CD14-positive monocyte (primary cell): ENCODE data around the gene ARL3. TPM values are rescaled to one million over a fixed set of nuclear protein-coding genes. Genes with fewer than 3 reads are reported as not detected.

Experiments used
- DNase-seq, 3 donors: peaks; one replicate each; pipeline ENCODE4 v3.0.0-alpha.2; 2011 to 2022
- H2AFZ ChIP-seq: 2 replicates; pipeline ENCODE4 v1.6.0; 2012; ENCODE audit warnings: mild to moderate bottlenecking, low read depth, low read length, inconsistent platforms; ENCODE audit not compliant: insufficient read depth, poor library complexity, severe bottlenecking
- H3K27ac ChIP-seq, 2 donors: 1 replicate in 1 of 2; 2 replicates in 1 of 2; pipeline ENCODE4 v1.5.1; 2012 to 2013; ENCODE audit warnings: low read length in 2 of 2, control low read depth in 1 of 2, inconsistent platforms in 1 of 2, low read depth in 1 of 2, mild to moderate bottlenecking in 1 of 2
- H3K27me3 ChIP-seq, 2 donors: one replicate each; pipeline versions ENCODE4 v1.6.0 to v1.6.1; 2011 to 2013; ENCODE audit warnings: low read length in 2 of 2; ENCODE audit not compliant: control insufficient read depth in 2 of 2, insufficient read depth in 2 of 2
- H3K36me3 ChIP-seq, 2 donors: replicated peaks in 1 of 2; 1 replicate in 1 of 2; 2 replicates in 1 of 2; pipeline versions ENCODE4 v1.5.1 to v1.6.1; 2012 to 2013; ENCODE audit warnings: low read length in 2 of 2, control low read depth in 1 of 2, inconsistent platforms in 1 of 2, mild to moderate bottlenecking in 1 of 2; ENCODE audit not compliant: insufficient read depth in 2 of 2, control insufficient read depth in 1 of 2
- H3K4me1 ChIP-seq, 2 donors: 1 replicate in 1 of 2; 2 replicates in 1 of 2; pipeline versions ENCODE4 v1.5.1 to v1.6.1; 2012 to 2013; ENCODE audit warnings: low read length in 2 of 2, control low read depth in 1 of 2, inconsistent platforms in 1 of 2, mild to moderate bottlenecking in 1 of 2, moderate library complexity in 1 of 2; ENCODE audit not compliant: insufficient read depth in 2 of 2, control insufficient read depth in 1 of 2
- H3K4me2 ChIP-seq: replicated peaks from 2 replicates; pipeline ENCODE3; 2012; ENCODE audit warnings: low read length, moderate library complexity, mild to moderate bottlenecking; ENCODE audit not compliant: poor library complexity, severe bottlenecking; ENCODE audit errors: extremely low read depth
- H3K4me3 ChIP-seq, 3 experiments: fragments of 200-600 bp in 1 of 3; sonication (generic) in 1 of 3; replicated peaks in 1 of 3; 1 replicate in 2 of 3; 2 replicates in 1 of 3; pipeline ENCODE4 v1.5.1; 2011 to 2013; ENCODE audit warnings: low read length in 3 of 3, mild to moderate bottlenecking in 3 of 3, control low read depth in 2 of 3, low read depth in 2 of 3, inconsistent platforms in 1 of 3, moderate library complexity in 1 of 3
- H3K79me2 ChIP-seq: 2 replicates; pipeline ENCODE4 v1.6.0; 2012; ENCODE audit warnings: mild to moderate bottlenecking, control low read depth, inconsistent platforms, low read length, moderate library complexity; ENCODE audit not compliant: insufficient read depth
- H3K9ac ChIP-seq: 2 replicates; pipeline ENCODE4 v1.6.0; 2017; ENCODE audit warnings: low read length, mild to moderate bottlenecking; ENCODE audit not compliant: insufficient read depth, poor library complexity, severe bottlenecking
- H3K9me3 ChIP-seq, 2 donors: replicated peaks in 1 of 2; 1 replicate in 1 of 2; 2 replicates in 1 of 2; pipeline versions ENCODE4 v1.5.1 to v1.6.1; 2012 to 2013; ENCODE audit warnings: low read length in 2 of 2, control low read depth in 1 of 2; ENCODE audit not compliant: control insufficient read depth in 1 of 2, insufficient read depth in 1 of 2
- H4K20me1 ChIP-seq: 2 replicates; pipeline ENCODE4 v1.6.0; 2012; ENCODE audit warnings: mild to moderate bottlenecking, low read length, control low read depth, moderate library complexity; ENCODE audit not compliant: insufficient read depth
- H3K27ac Mint-ChIP-seq, 7 donors: one replicate each; pipeline ENCODE4 v1.8.0; 2020; ENCODE audit warnings: mild to moderate bottlenecking in 7 of 7, mixed read lengths in 7 of 7, moderate library complexity in 6 of 7, inconsistent platforms in 2 of 7
- H3K27me3 Mint-ChIP-seq, 3 donors: one replicate each; pipeline ENCODE4 v1.8.0; 2021 to 2022; ENCODE audit warnings: low read depth in 3 of 3, mild to moderate bottlenecking in 3 of 3, mixed read lengths in 3 of 3, moderate library complexity in 3 of 3, inconsistent platforms in 1 of 3
- H3K36me3 Mint-ChIP-seq, 2 donors: one replicate each; pipeline ENCODE4 v1.8.0; 2020; ENCODE audit warnings: mixed read lengths in 2 of 2, inconsistent platforms in 1 of 2, mild to moderate bottlenecking in 1 of 2
- H3K4me1 Mint-ChIP-seq: one replicate; pipeline ENCODE4 v1.8.0; 2020; ENCODE audit warnings: mild to moderate bottlenecking, mixed read lengths
- H3K4me3 Mint-ChIP-seq, 2 donors: one replicate each; pipeline ENCODE4 v1.8.0; 2020; ENCODE audit warnings: mild to moderate bottlenecking in 2 of 2, mixed read lengths in 2 of 2, moderate library complexity in 1 of 2
- H3K9me3 Mint-ChIP-seq, 7 donors: one replicate each; pipeline ENCODE4 v1.8.0; 2020 to 2022; ENCODE audit warnings: mixed read lengths in 7 of 7, mild to moderate bottlenecking in 6 of 7, moderate library complexity in 6 of 7, inconsistent platforms in 2 of 7
- CTCF ChIP-seq: fragments of 200-600 bp; IDR thresholded peaks from one replicate; pipeline ENCODE4 v1.8.0; 2022; ENCODE audit warnings: antibody characterized with exemption, mild to moderate bottlenecking
- WGBS: methylation state at CpG from one replicate; pipeline ENCODE4 v1.1.5; 2013; ENCODE audit warnings: missing lambda C conversion rate; ENCODE audit not compliant: insufficient coverage; 5-methylcytosine and 5-hydroxymethylcytosine counted together
- intact Hi-C, 2 donors: fragments of 100-400 bp; cut with micrococcal nuclease; formaldehyde crosslinking; loops; one replicate each; pipeline versions ENCODE4 v1.15.0 to v1.15.1; 2023
- polyA plus RNA-seq, 3 donors: library from polyadenylated mRNA; depleted of rRNA in 1 of 3; unstranded in 2 of 3; stranded (reverse) in 1 of 3; fragments of 300-500 nt in 2 of 3; fragments of >200 nt in 1 of 3; fragmentation: Illumina TruSeq in 2 of 3; gene quantifications; 1 replicate in 2 of 3; 2 replicates in 1 of 3; pipeline ENCODE4 v1.2.3, GENCODE V29; 2012 to 2021

ARL3 gene
- polyA plus RNA-seq, 3 donors: 2.8 to 6.3 (median 6.0) TPM

GRCh38 chr10:102758240-102758932 is 44.2 kb upstream of the ARL3 start:
- intact Hi-C loops: loop anchor here in 1 of 2 donors (10.0 kb wide), 1 partner anchor 46 kb away; no protein-coding TSS in a partner anchor
- H3K4me3 Mint-ChIP-seq: no peak overlapping the region

GRCh38 chr10:102757323-102757722 is 43.1 kb upstream of the ARL3 start:
- Mint-ChIP-seq H3K9me3 (peaks cover 0 to 4% (median 0%) of the 10 kb centered on the region in 7 donors), H3K36me3 (peaks cover 28 to 55% of the 10 kb centered on the region in 2 donors), H3K27ac (peak overlapping the region in 4 of 7 donors; percentile 56 to 90 (median 74)), H3K4me3 (no peak overlapping the region), H3K27me3 (peaks cover 0 to 2% (median 0%) of the 10 kb centered on the region in 3 donors), H3K4me1 (peaks cover 27% of the 10 kb centered on the region)
- intact Hi-C loops: loop anchor here in 1 of 2 donors (10.0 kb wide), 1 partner anchor 47 kb away; no protein-coding TSS in a partner anchor
- Histone ChIP-seq H3K27ac (no peak overlapping the region), H2AFZ (no peak overlapping the region), H3K4me1 (peaks cover 10 to 15% of the 10 kb centered on the region in 2 donors), H4K20me1 (peaks cover 74% of the 10 kb centered on the region), H3K4me2 (no peak overlapping the region), H3K79me2 (peaks cover 88% of the 10 kb centered on the region), H3K4me3 (no peak overlapping the region), H3K36me3 (peaks cover 2 to 22% of the 10 kb centered on the region in 2 donors), H3K9ac (no peak overlapping the region), H3K9me3 (no peaks in the 10 kb centered on the region), H3K27me3 (no peaks in the 10 kb centered on the region)
- no peak for DNase-seq
- no peak for TF ChIP-seq CTCF
- 96% methylated on average over 4 of the region's 6 CpGs for WGBS

More at GRCh38 chr10:102758240-102758932, 44.2 kb upstream of the ARL3 start:
- no peak overlapping the region for H3K4me2 ChIP-seq
- peaks cover 74% of the 10 kb centered on the region for H4K20me1 ChIP-seq
- H3K4me3 ChIP-seq: no peak overlapping the region
- 94% methylated on average over 2 of the region's 9 CpGs for WGBS
- peaks cover 6 to 7% of the 10 kb centered on the region in 2 donors for H3K4me1 ChIP-seq
- H2AFZ ChIP-seq: no peak overlapping the region
- H3K79me2 ChIP-seq: peaks cover 88% of the 10 kb centered on the region
- no peak overlapping the region for H3K9ac ChIP-seq
- peaks cover 0 to 2% (median 0%) of the 10 kb centered on the region in 3 donors for H3K27me3 Mint-ChIP-seq
- peaks cover 19% of the 10 kb centered on the region for H3K4me1 Mint-ChIP-seq
- H3K36me3 Mint-ChIP-seq: peaks cover 34 to 58% of the 10 kb centered on the region in 2 donors
- H3K9me3 ChIP-seq: no peaks in the 10 kb centered on the region
- TF ChIP-seq CTCF: no peak
- peaks cover 10 to 22% of the 10 kb centered on the region in 2 donors for H3K36me3 ChIP-seq
- no peak for DNase-seq
- peak overlapping the region in 6 of 7 donors; percentile 35 to 87 (median 52) for H3K27ac Mint-ChIP-seq
- H3K27me3 ChIP-seq: no peaks in the 10 kb centered on the region
- H3K9me3 Mint-ChIP-seq: peaks cover 0 to 4% (median 0%) of the 10 kb centered on the region in 7 donors
- H3K27ac ChIP-seq: no peak overlapping the region
